Transverse colon (tissue), 4 donors: ENCODE measurements around the gene DHX58. TPM values are rescaled to one million over a fixed set of nuclear protein-coding genes. Genes with fewer than 3 reads are reported as not detected.

Experiments
- DNase-seq: peaks from one replicate; pipeline ENCODE4 v3.0.0-alpha.2; 2019
- H3K27ac ChIP-seq, 4 donors: fragments of 200-600 bp; sonication (generic); 2 replicates each; pipeline ENCODE4 v1.5.1; 2016 to 2018; ENCODE audit warnings: inconsistent platforms in 4 of 4
- H3K27me3 ChIP-seq: fragments of 200-600 bp; sonication (generic); 2 replicates; pipeline ENCODE4 v1.5.1; 2017; ENCODE audit warnings: inconsistent platforms
- H3K36me3 ChIP-seq, 4 donors: fragments of 200-600 bp; sonication (generic); 2 replicates each; pipeline ENCODE4 v1.5.1; 2017 to 2019; ENCODE audit warnings: inconsistent platforms in 4 of 4
- H3K4me1 ChIP-seq, 4 donors: fragments of 200-600 bp; sonication (generic); 2 replicates each; pipeline ENCODE4 v1.5.1; 2017 to 2020; ENCODE audit warnings: inconsistent platforms in 4 of 4
- H3K4me3 ChIP-seq, 4 donors: fragments of 200-600 bp; sonication (generic); 1 replicate in 1 of 4; 2 replicates in 3 of 4; pipeline versions ENCODE4 v1.5.1 to v1.6.1; 2017 to 2019; ENCODE audit warnings: inconsistent platforms in 4 of 4
- H3K9me3 ChIP-seq, 2 donors: fragments of 200-600 bp; sonication (generic); 2 replicates each; pipeline ENCODE4 v1.5.1; 2017 to 2019; ENCODE audit warnings: inconsistent platforms in 2 of 2
- CTCF ChIP-seq, 5 experiments: fragments of 200-600 bp in 3 of 5; fragments of 450-650 bp in 2 of 5; sonication (generic) in 3 of 5; IDR thresholded peaks; 1 replicate in 2 of 5; 2 replicates in 3 of 5; pipeline ENCODE4 v1.5.1; 2016 to 2017; ENCODE audit warnings: antibody characterized with exemption in 5 of 5, inconsistent platforms in 3 of 5, mild to moderate bottlenecking in 2 of 5, moderate library complexity in 1 of 5
- EP300 ChIP-seq: sonication (generic); formaldehyde crosslinking; IDR thresholded peaks from one replicate; pipeline ENCODE4 v1.6.1; 2017; ENCODE audit warnings: antibody characterized with exemption, low read depth
- POLR2A ChIP-seq: fragments of 450-650 bp; IDR thresholded peaks from one replicate; pipeline ENCODE4 v1.6.1; 2016; ENCODE audit warnings: antibody characterized with exemption, mild to moderate bottlenecking, moderate library complexity
- POLR2AphosphoS5 ChIP-seq, 3 donors: sonication (generic); formaldehyde crosslinking; IDR thresholded peaks; one replicate each; pipeline ENCODE4 v1.6.1; 2016; ENCODE audit warnings: antibody characterized with exemption in 3 of 3
- WGBS, 2 donors: methylation state at CpG; one replicate each; pipeline ENCODE4 v1.1.5; 2018; ENCODE audit warnings: low coverage in 1 of 2; 5-methylcytosine and 5-hydroxymethylcytosine counted together
- in situ Hi-C, 4 donors: fragments of 200-750 bp; cut with MboI; loops; one replicate each; pipeline versions ENCODE4 v1.15.0 to v1.15.1; 2017; ENCODE audit warnings: low sequenced_read_pairs in 3 of 4, low pct_ligation_motif_present in 1 of 4, low pct_unique_long_range_greater_than_20kb in 1 of 4
- intact Hi-C: fragments of 100-400 bp; cut with DNase I; formaldehyde crosslinking; loops from one replicate; pipeline ENCODE4 v1.15.1; 2023; ENCODE audit warnings: low total_unique reads
- total RNA-seq, 4 donors: library from RNA; depleted of rRNA; stranded (reverse); fragments of >200 nt; gene quantifications; one replicate each; pipeline ENCODE4 v1.1.0, GENCODE V29; 2016

DHX58 gene
- total RNA-seq, 4 donors from 2014 or later, result 4.6 to 14.6 (median 12.8) TPM

DNA sequence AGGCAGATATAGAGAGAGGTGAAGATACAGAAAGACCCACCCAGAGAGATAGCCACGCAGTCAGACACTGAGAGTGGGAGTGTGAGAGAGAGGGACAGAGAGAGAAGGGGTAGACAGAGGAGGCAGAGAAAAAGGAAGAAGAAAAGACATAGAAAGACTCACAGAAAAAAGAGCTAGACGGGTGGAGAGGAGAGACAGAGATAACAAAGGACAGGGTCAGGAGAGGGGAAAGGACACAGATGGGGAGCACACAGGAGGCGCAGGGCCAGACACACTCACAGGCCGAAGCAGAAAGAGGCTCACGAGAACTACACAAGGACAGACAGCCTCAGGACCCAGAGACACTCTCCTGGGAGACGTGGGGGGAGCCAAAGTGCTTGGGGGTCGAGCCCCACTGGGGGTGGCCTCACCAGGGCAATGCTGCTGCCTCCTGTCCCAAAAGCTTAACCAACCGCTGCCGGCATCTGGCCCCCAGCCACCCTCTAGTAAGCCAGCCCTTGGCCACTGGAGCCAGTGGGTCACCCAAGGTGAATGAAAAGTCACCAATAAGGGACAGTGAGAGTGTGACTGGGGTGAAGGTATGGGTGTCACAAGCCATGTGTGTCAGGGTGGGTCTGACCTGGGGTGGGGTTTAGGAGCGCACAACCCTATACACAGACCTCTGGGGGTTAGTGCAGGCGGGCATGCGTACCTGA lies 18.0 kb downstream of the DHX58 start:
- Histone ChIP-seq H3K27ac (no peak overlapping the region), H3K9me3 (no peaks in the 10 kb centered on the region), H3K4me3 (no peak overlapping the region), H3K36me3 (no peaks in the 10 kb centered on the region), H3K27me3 (peaks cover 34% of the 10 kb centered on the region), H3K4me1 (peaks cover 0 to 9% (median 8%) of the 10 kb centered on the region in 4 donors)
- no peak for DNase-seq
- in situ Hi-C loops, result loop anchor here in 1 of 4 donors (25.0 kb wide), 1 partner anchor 357 kb away; the partner anchor contains the start of gene HAP1
- no peak for TF ChIP-seq CTCF (IDR thresholded peaks at IDR 0.05)
- no peak for TF ChIP-seq EP300
- TF ChIP-seq POLR2AphosphoS5 (IDR thresholded peaks at IDR 0.05), result no peak
- no peak for TF ChIP-seq POLR2A
- intact Hi-C loops, result loop anchor here (5.0 kb wide), 2 partner anchors 67 to 1732 kb away; partner anchors contain the start of gene GJD3
- 84 to 93% methylated on average over 2 to 12 of the region's 12 CpGs for WGBS, 2 donors

DNA sequence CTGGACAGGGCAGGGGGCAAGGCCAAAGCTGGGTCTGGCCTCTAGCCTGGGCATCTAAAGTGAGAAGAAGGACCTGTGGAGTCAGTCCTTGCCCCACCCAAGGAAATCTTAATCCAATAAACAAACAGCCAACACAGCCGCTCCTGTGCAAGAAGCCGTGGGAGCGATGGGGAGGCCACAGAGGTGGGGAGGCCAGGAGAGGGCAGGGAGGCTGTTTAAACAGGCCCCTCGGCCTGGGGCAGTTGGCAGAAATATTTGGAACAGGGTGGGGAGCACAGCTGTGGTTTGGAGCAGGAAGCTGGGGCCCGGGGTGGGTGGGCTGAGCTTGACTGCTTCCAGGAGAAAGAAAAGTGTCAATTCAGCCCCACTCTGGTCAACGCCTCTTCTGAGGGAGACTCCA lies 19.6 kb downstream of the DHX58 start:
- DNase-seq, result no peak
- peaks cover 0 to 3% (median 2%) of the 10 kb centered on the region in 4 donors for H3K4me1 ChIP-seq
- intact Hi-C loops, result loop anchor here (5.0 kb wide), 1 partner anchor 1731 kb away; the partner anchor contains the start of gene GJD3
- TF ChIP-seq CTCF (IDR thresholded peaks at IDR 0.05) (no peak), EP300 (no peak)
- H3K4me3 ChIP-seq, result no peak overlapping the region
- no peak overlapping the region for H3K27ac ChIP-seq
- 54 to 63% methylated on average over 3 to 6 of the region's 6 CpGs for WGBS, 2 donors
- H3K36me3 ChIP-seq, result no peaks in the 10 kb centered on the region
- H3K9me3 ChIP-seq, result no peaks in the 10 kb centered on the region
- peaks cover 41% of the 10 kb centered on the region for H3K27me3 ChIP-seq
- in situ Hi-C loops, result loop anchor here in 1 of 4 donors (25.0 kb wide), 1 partner anchor 356 kb away; the partner anchor contains the start of gene HAP1

- Histone ChIP-seq H3K27ac (no peak overlapping the region), H3K9me3 (no peaks in the 10 kb centered on the region), H3K27me3 (peaks cover 33% of the 10 kb centered on the region), H3K4me3 (no peak overlapping the region), H3K36me3 (no peaks in the 10 kb centered on the region), H3K4me1 (no peaks in the 10 kb centered on the region)
- in situ Hi-C loops, result loop anchor here in 1 of 4 donors (25.0 kb wide), 1 partner anchor 354 kb away; the partner anchor contains the start of gene HAP1
- intact Hi-C loops, result loop anchor here (5.0 kb wide), 1 partner anchor 1729 kb away; the partner anchor contains the start of gene GJD3
- WGBS, 2 donors, result 83 to 87% methylated on average over 1 to 8 of the region's 8 CpGs
- DNase-seq, result no peak
- TF ChIP-seq POLR2A (no peak), CTCF (IDR thresholded peaks at IDR 0.05) (no peak), POLR2AphosphoS5 (IDR thresholded peaks at IDR 0.05) (no peak), EP300 (no peak)
Observed at GRCh38 chr17:42090964-42091790, 21.3 kb downstream of the DHX58 start.

GRCh38 chr17:42088736-42089135 lies 23.8 kb downstream of the DHX58 start:
- Histone ChIP-seq H3K36me3 (no peaks in the 10 kb centered on the region), H3K9me3 (no peaks in the 10 kb centered on the region), H3K27ac (no peak overlapping the region), H3K4me3 (no peak overlapping the region), H3K4me1 (no peaks in the 10 kb centered on the region), H3K27me3 (peaks cover 27% of the 10 kb centered on the region)
- DNase-seq, result no peak
- intact Hi-C loops, result no loop called here
- in situ Hi-C loops, result loop anchor here in 1 of 4 donors (25.0 kb wide), 1 partner anchor 351 kb away; the partner anchor contains the start of gene HAP1
- TF ChIP-seq EP300 (no peak), CTCF (IDR thresholded peaks at IDR 0.05) (no peak), POLR2AphosphoS5 (IDR thresholded peaks at IDR 0.05) (no peak), POLR2A (no peak)
- 83% methylated on average over 8 of the region's 8 CpGs; no CpG with 5 or more reads in 1 of the 2 donors for WGBS, 2 donors
